HG02678 (cell line): Measurements from ENCODE around the gene CTNS.

Experiments
- ATAC-seq: cut with Tn5 transposase; IDR thresholded peaks from one replicate; pipeline ENCODE4 v1.9.1; 2021; ENCODE audit warnings: mild to moderate bottlenecking, moderate library complexity; ENCODE audit not compliant: unreplicated experiment

The CTNS gene

DNA sequence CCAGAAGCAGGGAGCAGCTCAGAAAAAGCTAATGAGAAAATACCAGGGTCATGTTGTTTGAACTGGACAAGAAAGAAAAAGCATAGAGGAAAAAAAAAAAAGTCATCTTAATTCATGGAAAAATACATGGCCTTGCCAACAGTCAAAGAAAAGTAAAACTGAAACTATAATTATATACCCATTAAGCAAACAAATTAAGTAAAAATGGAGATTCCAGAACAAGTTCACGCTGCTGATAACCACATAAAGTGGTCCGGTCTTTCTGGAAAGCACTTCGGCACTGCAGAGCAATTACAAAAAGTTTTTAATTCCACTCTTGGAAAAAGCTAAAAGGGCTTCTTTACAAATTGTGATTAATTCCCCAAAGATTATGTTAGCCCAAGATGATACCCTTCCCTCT lies 71.8 kb downstream of the CTNS start:
- no peak for ATAC-seq

DNA sequence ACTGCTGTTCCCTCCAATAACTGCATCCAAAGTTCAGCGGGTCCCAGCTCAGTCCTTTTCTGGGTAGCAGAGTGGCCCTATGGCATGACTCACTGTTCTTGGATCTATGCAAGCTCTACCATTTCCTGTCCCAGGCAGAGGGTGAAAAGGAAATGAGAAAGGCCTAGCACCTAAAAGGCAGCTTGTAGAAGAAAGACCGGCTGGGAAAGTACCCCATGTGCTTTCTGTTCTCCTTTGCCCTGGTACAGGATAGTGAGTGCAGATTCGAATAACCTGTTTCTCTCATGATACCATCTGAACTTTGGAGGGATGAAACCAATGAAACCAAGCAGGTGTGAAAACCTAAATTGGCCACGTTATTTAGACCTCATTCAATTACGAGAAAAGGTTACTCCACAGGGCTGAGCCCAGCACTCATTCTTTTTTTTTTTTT lies 74.4 kb downstream of the CTNS start:
- ATAC-seq: peak; percentile 91
